Psoas muscle (tissue), 8 donors: ENCODE data around the gene TYROBP. TPM values are rescaled to one million over a fixed set of nuclear protein-coding genes. Genes with fewer than 3 reads are reported as not detected.

Experiments used
- ATAC-seq, 4 donors: fragments of 200-7000 bp; cut with Tn5 transposase; one replicate each; pipeline ENCODE4 v1.9.1; 2020; ENCODE audit warnings: moderate library complexity in 3 of 4, mild to moderate bottlenecking in 2 of 4
- DNase-seq, 2 donors: peaks; one replicate each; pipeline ENCODE4 v3.0.0-alpha.2; 2020
- H3K27ac ChIP-seq: fragments of 200-600 bp; one replicate; pipeline ENCODE4 v1.8.0; 2022
- H3K27me3 ChIP-seq, 3 donors: fragments of 200-600 bp in 1 of 3; one replicate each; pipeline versions ENCODE4 v1.6.1 to v1.8.0; 2013 to 2022; ENCODE audit warnings: low read length in 2 of 3, mild to moderate bottlenecking in 2 of 3, moderate library complexity in 1 of 3; ENCODE audit not compliant: insufficient read depth in 3 of 3
- H3K36me3 ChIP-seq, 2 donors: fragments of 200-600 bp in 1 of 2; one replicate each; pipeline versions ENCODE4 v1.6.1 to v1.8.0; 2013 to 2022; ENCODE audit warnings: low read depth in 1 of 2, mild to moderate bottlenecking in 1 of 2, moderate library complexity in 1 of 2; ENCODE audit not compliant: insufficient read depth in 1 of 2
- H3K4me1 ChIP-seq: fragments of 200-600 bp; one replicate; pipeline ENCODE4 v1.8.0; 2022
- H3K4me3 ChIP-seq: fragments of 200-600 bp; one replicate; pipeline ENCODE4 v1.8.0; 2022; ENCODE audit warnings: mild to moderate bottlenecking
- H3K9me3 ChIP-seq: fragments of 200-600 bp; one replicate; pipeline ENCODE4 v1.8.0; 2022
- CTCF ChIP-seq: fragments of 200-600 bp; IDR thresholded peaks from one replicate; pipeline ENCODE4 v1.8.0; 2022; ENCODE audit warnings: antibody characterized with exemption
- WGBS, 3 donors: extraction: QIAGEN DNeasy Blood & Tissue Kit; methylation state at CpG; one replicate each; pipeline versions ENCODE4 v1.1.6 to v1.1.7; 2013; 5-methylcytosine and 5-hydroxymethylcytosine counted together
- intact Hi-C, 2 donors: fragments of 100-400 bp; cut with DNase I; formaldehyde crosslinking; loops; one replicate each; pipeline versions ENCODE4 v1.11.0 to v1.14.2; 2022
- polyA plus RNA-seq, 3 donors: library from polyadenylated mRNA; stranded (reverse); fragments of 200-250 nt; gene quantifications; one replicate each; pipeline ENCODE4 v1.2.3, GENCODE V29; 2013
- total RNA-seq, 4 donors: library from RNA; stranded (reverse); fragmentation: NEBNext Ultra II Directional in 2 of 4; extraction: Animal tissue kit (Norgen Biotek cat#: 25700) in 2 of 4; gene quantifications; one replicate each; pipeline versions ENCODE4 v1.2.1 to v1.2.4, GENCODE V29; 2021 to 2023
- donor health status: healthy with polysubstance abuse.
- donor health status: DM: no; HTN: no; CAD: no; lungs with moderate emphysema.
- donor health status: Bipolar disorder and iron deficiency.
- donor health status: healthy.
- donor health status: DM: yes; HTN: yes; CAD: no.
- donor health status: DM: no; HTN: no; CAD: no.
- donor health status: DM: no; HTN: no; CAD: no.
- donor health status: DM: yes; HTN: yes; CAD: no.

Gene TYROBP
- total and polyA plus RNA-seq, 7 donors, result 7.8 to 22.1 (median 11.9) TPM

GRCh38 chr19:35925501-35925900 lies 17.4 kb upstream of the TYROBP start:
- intact Hi-C loops, result no loop called here
- WGBS, 3 donors, result 76 to 82% (median 79%) methylated on average over 3 of the region's 3 CpGs
- Histone ChIP-seq H3K27me3 (peaks cover 0 to 6% (median 0%) of the 10 kb centered on the region in 3 donors), H3K27ac (no peak overlapping the region), H3K4me1 (no peaks in the 10 kb centered on the region), H3K4me3 (no peak overlapping the region), H3K36me3 (no peaks in the 10 kb centered on the region), H3K9me3 (no peaks in the 10 kb centered on the region)
- ATAC-seq (no peak), DNase-seq (no peak)
- TF ChIP-seq CTCF, result no peak

GRCh38 chr19:35921012-35921411 lies 12.9 kb upstream of the TYROBP start:
- H3K27ac ChIP-seq, result no peak overlapping the region
- H3K4me3 ChIP-seq, result no peak overlapping the region
- no peaks in the 10 kb centered on the region for H3K4me1 ChIP-seq
- ATAC-seq (no peak), DNase-seq (no peak)
- H3K36me3 ChIP-seq, result no peaks in the 10 kb centered on the region
- H3K9me3 ChIP-seq, result no peaks in the 10 kb centered on the region
- TF ChIP-seq CTCF, result no peak
- WGBS, 3 donors, result 72 to 83% (median 80%) methylated on average over 6 of the region's 6 CpGs
- intact Hi-C loops, result no loop called here
- peaks cover 0 to 8% (median 3%) of the 10 kb centered on the region in 3 donors for H3K27me3 ChIP-seq

GRCh38 chr19:35919306-35919705 lies 11.2 kb upstream of the TYROBP start:
- Histone ChIP-seq H3K27ac (no peak overlapping the region), H3K4me1 (no peaks in the 10 kb centered on the region), H3K27me3 (peaks cover 0 to 7% (median 3%) of the 10 kb centered on the region in 3 donors), H3K9me3 (no peaks in the 10 kb centered on the region), H3K36me3 (no peaks in the 10 kb centered on the region), H3K4me3 (no peak overlapping the region)
- DNase-seq (no peak), ATAC-seq (no peak)
- TF ChIP-seq CTCF, result no peak
- WGBS, 3 donors, result 85 to 90% (median 89%) methylated on average over 11 of the region's 11 CpGs
- intact Hi-C loops, result no loop called here

- Histone ChIP-seq H3K4me1 (no peaks in the 10 kb centered on the region), H3K4me3 (no peak overlapping the region), H3K27me3 (peaks cover 0 to 7% (median 3%) of the 10 kb centered on the region in 3 donors), H3K27ac (no peak overlapping the region), H3K36me3 (no peaks in the 10 kb centered on the region), H3K9me3 (no peaks in the 10 kb centered on the region)
- no peak for DNase-seq
- WGBS, 3 donors, result 59 to 66% (median 62%) methylated on average over 3 of the region's 3 CpGs
- no peak for TF ChIP-seq CTCF
- ATAC-seq, result no peak
- intact Hi-C loops, result no loop called here
Measured at GRCh38 chr19:35915443-35915842, 7.3 kb upstream of the TYROBP start.

- no peak for ATAC-seq
- H3K4me3 ChIP-seq, result no peak overlapping the region
- intact Hi-C loops, result no loop called here
- H3K27ac ChIP-seq, result no peak overlapping the region
- no peaks in the 10 kb centered on the region for H3K4me1 ChIP-seq
- no peaks in the 10 kb centered on the region for H3K9me3 ChIP-seq
- peaks cover 0 to 7% (median 3%) of the 10 kb centered on the region in 3 donors for H3K27me3 ChIP-seq
- TF ChIP-seq CTCF, result no peak
- H3K36me3 ChIP-seq, result no peaks in the 10 kb centered on the region
- WGBS, 3 donors, result 40 to 52% (median 47%) methylated on average over 7 of the region's 7 CpGs
- no peak for DNase-seq
Measured at GRCh38 chr19:35913589-35913988, 5.5 kb upstream of the TYROBP start.
